Measurements from ENCODE around the gene MPL.

DNA sequence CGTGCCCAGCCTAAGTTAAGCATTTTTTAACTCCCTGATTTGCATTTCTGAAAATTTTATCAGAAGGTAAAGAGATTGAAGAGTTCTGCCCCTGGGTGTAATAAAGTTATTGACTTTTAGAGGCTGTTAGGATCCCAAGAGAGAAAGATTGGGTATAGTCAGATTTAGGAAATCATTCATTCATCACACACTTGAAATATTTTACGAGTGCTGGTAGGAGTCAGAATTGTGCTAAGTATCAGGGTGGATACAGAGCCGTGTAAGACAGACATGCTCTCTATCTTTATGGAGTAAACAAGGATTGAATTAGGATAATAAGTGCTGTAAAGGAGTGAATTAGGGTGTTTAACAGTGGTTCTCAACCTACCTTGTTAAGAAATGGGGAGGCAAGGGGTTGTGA is 55.1 kb downstream of the MPL start:
- TF ChIP-seq, protein P1, sequence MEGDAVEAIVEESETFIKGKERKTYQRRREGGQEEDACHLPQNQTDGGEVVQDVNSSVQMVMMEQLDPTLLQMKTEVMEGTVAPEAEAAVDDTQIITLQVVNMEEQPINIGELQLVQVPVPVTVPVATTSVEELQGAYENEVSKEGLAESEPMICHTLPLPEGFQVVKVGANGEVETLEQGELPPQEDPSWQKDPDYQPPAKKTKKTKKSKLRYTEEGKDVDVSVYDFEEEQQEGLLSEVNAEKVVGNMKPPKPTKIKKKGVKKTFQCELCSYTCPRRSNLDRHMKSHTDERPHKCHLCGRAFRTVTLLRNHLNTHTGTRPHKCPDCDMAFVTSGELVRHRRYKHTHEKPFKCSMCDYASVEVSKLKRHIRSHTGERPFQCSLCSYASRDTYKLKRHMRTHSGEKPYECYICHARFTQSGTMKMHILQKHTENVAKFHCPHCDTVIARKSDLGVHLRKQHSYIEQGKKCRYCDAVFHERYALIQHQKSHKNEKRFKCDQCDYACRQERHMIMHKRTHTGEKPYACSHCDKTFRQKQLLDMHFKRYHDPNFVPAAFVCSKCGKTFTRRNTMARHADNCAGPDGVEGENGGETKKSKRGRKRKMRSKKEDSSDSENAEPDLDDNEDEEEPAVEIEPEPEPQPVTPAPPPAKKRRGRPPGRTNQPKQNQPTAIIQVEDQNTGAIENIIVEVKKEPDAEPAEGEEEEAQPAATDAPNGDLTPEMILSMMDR (IDR thresholded peaks at IDR 0.05; ENCODE audit: insufficient read depth, low read depth, low read length): no peak
- TF ChIP-seq EZH2 (IDR thresholded peaks at IDR 0.05; ENCODE audit: insufficient read depth, low read length): no peak

Measured in astrocyte (in vitro differentiated cells and primary cell).